NCI-H146 (cell line): ENCODE data around the gene ORAI3.
"Not testable (repeated sequence)": the region's sequence is repeated elsewhere in the genome, so short reads cannot be mapped to it uniquely, and the experiment has no call there.

Experiments
- DNase-seq: peaks from one replicate; lab custom pipeline; 2025; lab: John Stamatoyannopoulos, UW

ORAI3 gene

DNA sequence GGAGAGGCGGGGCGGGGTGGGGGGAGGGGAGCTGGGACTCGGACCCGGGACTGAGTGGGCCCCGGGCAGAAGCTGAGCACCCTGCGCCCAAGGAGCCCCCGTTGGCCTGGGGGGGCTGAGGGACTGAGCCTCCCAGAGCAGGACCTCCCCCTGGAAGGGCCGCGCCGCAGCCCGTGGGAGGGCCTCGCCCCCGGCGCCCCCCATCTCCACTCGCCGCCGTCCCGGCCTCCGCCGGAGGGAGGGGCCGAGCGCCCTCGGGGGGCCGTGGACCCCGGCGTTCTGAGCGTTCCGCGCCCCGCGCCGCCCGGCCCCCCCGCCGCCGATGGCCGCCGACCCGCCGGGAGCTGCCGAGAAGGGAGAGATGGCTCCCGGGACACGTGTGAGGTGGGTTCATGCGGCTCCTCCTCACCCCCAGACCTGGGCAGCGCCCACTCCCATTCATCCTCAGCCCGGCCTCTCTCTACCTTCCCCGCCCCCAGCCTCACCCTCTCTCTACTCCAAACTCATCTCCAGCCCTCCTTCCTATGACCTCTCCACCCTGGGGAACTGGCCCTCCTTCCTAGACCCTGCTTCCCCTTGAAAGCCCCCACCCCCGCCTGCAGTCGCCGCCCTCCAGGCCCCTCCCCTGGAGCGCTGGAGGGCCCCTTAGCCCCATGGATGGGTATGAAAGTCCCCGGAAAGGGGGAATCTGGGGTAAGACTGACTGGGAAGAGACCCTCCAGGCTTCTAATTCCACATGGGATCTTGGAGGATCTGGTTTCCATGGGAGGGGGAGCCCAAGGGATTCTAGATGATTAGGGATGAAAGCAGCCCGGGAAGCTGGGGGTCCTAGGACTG lies 24.6 kb upstream of the ORAI3 start:
- DNase-seq = peak; percentile 35

DNA sequence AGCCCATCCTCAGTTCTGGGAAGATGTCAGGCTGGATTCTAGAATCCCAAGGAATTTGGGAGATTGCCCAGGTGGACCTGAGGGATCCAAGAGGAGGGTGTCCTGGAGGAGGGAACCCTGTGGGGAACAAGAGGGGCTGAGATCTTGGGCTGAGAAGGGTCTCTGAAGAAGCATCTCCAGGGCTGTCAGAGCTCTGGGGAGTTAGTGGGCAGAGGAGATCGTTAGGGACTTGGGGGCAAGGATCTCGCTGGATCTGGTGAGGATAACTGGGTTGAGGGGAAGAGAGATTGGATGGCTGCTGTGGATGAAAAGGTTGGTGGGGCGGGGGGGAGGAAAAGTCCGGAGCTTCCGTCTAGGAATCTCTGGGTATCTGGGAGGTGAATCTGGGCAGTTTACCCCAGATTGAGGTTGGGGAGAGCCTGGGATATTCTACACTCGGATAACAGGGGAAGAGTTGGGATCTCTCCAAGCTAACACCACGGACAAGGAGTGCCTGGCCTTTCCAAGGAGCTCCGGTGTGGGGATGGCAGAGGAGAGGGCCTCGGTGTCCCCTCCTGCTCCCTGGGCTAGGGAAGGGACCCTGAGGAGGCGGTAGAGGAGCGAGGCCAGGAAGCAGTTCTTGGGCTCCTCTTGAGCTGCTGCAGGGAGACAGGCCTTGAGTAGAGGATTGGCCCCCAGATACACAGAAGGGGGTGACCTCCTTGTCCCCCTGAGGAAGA lies 23.8 kb upstream of the ORAI3 start:
- DNase-seq = no peak

DNA sequence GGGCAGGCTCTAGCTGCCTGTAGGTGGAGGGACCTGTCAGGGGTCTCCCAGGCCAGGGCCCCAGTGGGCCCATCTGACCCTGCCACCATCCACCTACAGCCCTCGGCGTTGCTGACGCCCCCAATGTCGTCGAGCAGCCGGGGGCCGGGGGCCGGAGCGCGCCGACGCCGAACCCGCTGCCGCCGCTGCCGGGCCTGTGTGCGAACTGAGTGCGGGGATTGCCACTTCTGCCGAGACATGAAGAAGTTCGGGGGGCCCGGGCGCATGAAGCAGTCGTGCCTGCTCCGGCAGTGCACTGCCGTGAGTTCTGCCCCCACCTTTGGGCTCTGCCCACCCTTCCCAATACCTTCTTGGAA lies 23.3 kb upstream of the ORAI3 start:
- no peak for DNase-seq

DNA sequence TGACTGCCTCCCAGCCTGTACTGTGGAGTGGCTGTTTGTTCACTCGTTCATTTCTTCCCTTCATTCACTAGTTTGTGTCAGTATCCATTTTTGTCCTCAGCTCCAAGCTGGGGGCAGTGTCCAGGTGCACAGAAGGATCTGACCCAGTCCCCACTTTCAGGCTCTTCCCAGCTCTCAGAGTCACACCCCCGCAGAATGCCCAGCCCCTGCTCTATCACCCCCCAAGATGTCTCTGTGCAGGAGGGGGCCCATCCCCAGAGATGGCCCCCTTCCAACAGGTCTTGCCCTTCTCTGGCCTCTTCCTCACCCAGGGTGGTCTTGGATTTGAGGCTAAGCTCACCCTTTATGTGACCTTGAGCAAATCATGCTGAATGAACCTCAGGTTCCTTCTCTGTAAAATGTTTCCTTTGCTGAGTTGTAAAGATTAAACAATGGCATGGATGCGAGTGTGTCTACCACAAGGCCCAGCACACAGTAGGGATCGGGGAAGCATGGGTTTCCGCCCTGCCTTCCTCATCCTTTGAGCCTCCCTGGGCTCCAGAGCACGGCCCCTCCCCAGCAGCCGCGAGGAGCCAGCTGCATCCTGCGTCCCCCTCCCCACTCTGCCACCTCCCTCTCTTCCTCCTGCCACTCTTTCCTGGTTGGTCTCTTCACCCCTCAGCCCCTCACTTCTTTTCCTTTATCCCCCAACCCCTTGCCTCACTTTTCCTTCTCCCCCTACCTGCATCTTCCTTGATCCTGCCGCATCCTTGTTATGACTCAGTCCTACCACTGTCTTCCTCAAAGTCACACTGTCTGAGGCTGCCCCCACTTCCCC lies 22.7 kb upstream of the ORAI3 start:
- DNase-seq = no peak

DNA sequence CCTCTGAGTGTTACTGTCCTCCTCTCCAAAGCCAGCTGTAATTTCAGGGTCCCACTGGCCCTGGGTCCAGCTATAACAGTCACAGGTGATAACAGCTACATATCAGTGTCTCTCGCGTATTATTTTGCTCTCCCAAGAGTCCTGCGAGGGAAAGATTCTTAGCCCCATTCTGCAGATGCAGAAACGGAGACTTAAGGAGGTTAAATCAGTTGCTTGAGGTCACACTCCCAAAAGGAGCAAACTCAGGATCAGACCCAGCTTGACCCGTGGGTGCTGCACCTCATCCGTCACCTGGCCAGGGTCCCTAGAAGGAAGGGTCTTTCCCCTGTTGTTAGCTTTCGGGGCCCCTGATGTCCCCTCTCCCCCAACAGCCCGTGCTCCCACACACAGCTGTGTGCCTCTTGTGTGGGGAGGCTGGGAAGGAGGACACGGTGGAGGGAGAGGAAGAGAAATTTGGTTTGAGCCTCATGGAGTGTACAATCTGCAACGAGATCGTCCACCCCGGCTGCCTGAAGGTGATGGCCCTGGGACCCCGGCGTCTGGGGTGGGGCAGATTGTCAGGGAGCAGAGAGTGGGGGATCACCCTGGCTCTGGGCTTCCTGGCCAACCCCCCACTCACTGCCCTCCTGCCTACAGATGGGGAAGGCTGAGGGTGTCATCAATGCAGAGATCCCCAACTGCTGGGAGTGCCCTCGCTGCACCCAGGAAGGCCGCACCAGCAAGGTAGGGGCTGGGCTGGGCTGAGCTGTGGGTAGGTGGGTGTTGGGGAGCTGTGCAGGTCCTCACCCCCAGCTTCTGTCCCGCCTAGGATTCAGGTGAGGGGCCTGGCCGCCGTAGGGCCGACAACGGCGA lies 21.7 kb upstream of the ORAI3 start:
- no peak for DNase-seq

DNA sequence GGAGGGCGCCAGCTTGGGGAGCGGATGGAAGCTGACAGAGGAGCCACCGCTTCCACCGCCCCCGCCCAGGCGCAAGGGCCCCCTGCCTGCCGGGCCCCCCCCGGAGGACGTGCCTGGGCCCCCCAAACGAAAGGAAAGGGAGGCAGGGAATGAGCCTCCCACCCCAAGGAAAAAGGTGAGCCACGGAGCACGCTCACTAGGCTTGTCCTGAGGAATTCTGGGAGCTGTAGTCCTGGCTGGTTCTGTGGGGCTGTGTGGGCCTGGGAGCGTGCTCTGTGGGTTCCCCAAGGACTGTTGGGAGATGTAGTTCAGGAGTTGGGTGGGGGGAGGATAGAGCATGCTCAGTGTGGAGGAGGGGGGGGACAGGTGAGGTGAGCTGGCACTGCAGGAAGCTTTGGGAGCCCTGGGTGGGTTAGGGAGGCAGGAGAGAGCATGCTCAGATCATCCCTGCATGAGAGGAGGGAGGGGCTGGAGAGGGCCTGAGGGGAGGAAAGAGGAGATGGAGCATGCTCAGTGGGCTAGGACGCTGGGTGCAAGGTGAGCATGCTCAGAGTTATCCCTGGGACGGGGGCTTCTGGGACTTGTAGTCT lies 21.0 kb upstream of the ORAI3 start:
- peak; percentile 86 for DNase-seq

DNA sequence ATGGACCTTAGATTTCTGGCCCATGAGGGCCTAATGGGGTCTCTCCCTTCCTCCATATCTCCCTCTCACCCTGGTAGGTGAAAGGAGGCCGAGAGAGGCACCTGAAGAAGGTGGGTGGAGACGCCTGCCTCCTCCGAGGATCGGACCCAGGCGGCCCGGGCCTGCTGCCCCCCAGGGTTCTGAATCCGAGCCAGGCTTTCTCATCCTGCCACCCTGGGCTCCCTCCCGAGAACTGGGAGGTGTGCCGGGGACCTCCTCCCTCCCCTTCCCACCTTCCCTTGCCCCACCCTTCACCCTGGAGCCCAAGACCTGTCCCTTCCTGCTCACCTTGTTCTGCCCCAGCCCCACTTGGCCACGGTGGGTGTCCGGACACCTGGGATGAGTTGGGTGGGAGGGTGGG lies 20.5 kb upstream of the ORAI3 start:
- DNase-seq = no peak

DNA sequence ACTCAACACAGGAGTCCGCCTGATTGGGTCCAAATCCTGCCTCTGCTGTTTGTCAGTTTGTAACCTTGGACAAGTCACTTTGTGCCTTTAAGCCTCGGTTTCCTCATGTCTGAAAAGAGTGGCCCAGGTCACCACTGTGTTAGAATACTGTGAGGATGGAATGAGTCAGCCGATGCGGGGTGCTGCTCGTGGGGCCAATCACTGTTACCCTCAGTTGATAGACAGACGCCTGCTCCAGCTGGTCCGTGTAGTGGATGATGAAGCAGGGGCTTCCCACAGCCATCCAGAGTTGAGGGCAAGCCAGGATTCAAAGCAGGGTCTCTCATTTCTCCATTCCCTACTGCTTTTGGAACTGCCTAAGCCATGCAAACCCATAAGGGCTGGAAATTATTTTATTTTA lies 19.7 kb upstream of the ORAI3 start:
- DNase-seq = no peak

DNA sequence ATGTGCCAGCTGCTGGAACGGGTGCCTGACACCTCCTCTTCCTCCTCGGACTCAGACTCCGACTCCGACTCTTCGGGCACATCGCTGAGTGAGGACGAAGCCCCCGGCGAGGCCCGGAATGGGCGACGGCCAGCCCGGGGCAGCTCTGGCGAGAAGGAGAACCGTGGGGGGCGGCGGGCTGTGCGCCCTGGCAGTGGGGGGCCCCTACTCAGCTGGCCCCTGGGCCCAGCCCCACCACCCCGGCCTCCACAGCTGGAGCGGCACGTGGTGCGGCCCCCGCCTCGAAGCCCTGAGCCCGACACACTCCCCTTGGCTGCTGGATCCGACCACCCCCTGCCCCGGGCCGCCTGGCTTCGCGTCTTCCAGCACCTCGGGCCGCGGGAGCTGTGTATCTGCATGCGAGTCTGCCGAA lies 18.7 kb upstream of the ORAI3 start:
- DNase-seq = no peak

DNA sequence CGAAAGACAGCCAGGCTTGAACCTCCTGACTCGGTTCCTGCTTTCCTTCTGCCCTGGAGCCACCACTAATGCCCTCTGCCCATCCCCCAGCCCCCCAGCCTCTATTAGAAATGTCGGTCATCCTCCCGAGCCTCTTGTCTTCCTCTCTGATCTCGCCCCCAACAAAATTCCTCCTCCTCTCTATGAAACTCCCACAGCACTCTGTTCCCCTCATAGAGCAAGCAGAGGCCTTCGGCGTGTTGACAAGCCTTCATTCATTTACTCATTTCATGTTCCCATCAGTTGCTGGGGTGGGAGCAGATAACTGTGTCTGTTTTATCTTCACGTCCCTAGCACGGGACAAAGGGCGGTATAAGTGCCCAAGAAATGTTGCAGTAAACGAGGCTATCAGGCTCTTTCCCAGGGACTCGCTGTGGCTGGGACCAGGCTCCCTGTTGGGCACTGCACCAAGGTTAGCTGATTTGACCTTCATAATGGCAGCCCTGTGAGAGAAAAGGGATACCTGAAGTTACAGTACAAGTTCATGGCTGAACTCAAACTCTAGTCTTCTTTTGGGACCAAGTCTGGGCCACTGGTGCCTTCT lies 17.7 kb upstream of the ORAI3 start:
- DNase-seq = no peak

DNA sequence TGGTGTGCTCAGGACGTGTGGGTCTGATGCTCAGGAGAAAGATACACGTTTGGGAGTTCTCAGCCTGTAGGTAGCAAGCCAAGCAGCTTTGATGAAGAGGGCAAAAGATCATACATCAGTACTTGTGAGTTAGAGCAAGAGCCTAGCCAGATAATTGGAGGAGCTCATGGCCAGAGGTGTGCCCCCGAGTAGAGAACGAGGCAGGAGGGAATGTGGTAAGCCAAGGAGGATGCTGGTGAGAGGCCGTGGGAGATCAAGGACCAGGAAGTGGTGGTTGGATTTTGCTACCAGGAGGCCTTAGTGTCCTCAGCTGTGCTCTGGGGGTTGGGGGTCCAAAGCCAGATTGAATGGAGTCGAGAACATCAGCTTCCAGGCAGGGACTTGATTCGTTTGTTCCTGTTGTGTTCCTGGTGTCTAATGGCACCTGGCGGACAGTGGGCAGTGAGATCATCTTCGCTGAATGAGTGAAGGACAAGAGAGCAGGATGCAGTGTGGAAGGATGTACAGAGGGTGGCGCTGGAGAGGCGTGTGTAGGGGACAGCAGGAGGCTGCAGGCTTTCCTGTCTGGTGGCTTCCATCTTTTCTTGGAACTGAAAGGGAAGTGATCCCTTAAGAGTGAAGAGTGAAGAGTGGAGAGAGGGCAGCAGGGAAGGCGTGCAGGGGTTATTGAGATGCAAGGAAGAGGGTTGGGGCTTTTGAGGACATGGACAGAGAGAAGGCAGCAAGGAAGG lies 13.9 kb upstream of the ORAI3 start:
- peak; percentile 23 for DNase-seq

DNA sequence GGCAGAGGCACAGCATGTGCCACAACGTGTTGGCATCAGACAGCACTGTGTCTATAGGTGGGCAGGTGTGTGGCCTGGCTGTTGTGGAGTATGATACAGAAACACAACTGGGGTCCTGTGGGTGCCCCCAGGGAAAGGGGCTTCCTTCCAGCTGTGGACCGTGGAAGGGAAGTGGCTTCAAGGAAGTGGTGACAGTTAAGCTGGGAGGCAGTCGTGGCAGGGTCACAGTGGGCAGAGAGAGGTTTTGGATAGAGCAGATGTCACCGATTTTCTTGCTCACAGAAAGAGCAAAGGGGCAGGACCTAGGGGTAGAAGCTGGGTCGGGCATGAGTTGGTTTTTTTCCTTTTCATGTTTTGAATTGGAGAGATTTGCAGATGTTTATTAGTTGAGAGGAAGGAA lies 11.2 kb upstream of the ORAI3 start:
- DNase-seq = no peak

DNA sequence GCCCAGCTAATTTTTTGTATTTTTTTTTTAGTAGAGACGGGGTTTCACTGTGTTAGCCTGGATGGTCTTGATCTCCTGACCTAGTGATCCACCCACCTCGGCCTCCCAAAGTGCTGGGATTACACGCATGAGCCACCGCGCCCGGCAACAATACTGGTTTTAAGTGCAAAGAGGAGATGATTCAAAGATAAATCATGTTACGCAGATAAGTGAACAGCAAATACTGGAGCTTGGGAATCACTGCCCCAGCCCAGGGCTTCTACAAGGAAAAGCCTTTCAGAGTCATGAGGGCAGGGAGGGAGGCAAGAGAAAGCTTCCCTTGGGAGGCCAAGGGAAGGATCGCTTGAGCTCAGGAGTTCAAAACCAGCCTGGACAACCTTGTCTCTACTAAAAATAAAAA lies 9.3 kb upstream of the ORAI3 start:
- DNase-seq = not testable (repeated sequence)

DNA sequence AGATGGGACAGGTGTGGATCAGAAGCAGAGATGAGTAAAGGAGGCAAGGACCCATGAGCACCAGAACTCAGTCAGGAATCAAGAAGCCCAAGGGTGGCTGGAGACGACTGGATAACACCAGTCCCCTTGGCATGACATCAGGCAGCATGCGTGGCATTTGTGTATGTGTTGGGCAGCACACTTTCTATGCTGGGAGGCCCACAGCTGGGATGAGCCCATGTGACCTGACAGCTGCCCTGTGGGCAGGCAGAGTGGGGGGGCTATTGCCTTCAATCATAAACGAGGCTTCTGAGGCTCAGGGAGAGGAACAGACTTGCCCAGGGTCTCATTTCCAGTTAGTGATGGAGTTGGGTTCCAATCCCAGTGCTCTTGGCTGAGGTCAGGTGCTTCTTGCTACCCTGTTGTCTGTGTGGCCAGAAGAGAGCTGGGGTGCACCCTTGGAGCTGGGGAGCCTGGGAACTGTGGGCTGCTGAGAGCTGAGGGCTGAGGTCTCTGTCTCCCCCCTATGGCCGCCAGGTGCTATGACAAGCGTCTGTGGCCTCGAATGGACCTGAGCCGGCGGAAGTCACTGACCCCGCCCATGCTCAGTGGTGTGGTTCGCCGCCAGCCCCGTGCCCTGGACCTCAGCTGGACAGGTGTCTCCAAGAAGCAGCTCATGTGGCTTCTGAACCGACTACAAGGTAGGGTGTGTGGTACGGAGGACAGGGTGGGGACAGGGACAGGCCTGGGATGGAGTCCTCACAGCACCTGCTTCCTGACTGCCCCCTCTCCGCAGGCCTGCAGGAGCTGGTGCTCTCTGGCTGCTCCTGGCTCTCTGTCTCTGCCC lies 7.1 kb upstream of the ORAI3 start:
- peak; percentile 80 for DNase-seq

DNA sequence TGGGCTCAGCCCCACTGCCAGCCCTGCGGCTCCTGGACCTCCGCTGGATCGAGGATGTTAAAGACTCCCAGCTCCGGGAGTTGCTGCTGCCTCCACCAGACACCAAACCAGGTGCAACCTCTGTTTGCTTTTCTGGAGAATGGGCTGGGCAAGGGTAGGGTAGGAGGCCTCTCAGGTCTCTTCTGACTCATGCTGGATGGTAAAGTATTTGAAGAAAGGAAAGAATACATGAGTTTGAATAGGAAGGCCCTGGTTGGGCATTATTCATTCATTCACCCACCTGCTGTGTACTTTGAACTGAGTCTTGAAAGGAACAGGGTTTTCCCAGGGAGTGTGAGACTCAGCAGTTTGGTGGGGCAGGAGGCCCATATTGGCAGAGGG lies 6.5 kb upstream of the ORAI3 start:
- DNase-seq = no peak

DNA sequence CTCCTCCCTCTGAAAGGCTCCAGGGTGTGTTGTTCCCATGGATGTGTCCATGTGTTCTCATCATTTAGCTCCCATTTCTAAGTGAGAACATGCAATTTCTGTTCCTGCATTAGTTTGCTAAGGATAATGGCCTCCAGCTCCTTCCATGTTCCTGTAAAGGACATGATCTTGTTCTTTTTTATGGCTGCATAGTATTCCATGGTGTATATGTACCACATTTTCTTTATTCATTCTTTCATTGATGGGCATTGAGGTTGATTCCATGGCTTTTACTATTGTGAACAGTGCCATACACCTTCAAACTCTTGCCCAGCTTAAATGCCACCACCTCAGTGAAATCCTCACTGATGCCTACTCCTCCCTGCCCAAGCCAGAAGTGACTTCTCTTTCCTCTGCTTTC lies 4.5 kb upstream of the ORAI3 start:
- no peak for DNase-seq

DNA sequence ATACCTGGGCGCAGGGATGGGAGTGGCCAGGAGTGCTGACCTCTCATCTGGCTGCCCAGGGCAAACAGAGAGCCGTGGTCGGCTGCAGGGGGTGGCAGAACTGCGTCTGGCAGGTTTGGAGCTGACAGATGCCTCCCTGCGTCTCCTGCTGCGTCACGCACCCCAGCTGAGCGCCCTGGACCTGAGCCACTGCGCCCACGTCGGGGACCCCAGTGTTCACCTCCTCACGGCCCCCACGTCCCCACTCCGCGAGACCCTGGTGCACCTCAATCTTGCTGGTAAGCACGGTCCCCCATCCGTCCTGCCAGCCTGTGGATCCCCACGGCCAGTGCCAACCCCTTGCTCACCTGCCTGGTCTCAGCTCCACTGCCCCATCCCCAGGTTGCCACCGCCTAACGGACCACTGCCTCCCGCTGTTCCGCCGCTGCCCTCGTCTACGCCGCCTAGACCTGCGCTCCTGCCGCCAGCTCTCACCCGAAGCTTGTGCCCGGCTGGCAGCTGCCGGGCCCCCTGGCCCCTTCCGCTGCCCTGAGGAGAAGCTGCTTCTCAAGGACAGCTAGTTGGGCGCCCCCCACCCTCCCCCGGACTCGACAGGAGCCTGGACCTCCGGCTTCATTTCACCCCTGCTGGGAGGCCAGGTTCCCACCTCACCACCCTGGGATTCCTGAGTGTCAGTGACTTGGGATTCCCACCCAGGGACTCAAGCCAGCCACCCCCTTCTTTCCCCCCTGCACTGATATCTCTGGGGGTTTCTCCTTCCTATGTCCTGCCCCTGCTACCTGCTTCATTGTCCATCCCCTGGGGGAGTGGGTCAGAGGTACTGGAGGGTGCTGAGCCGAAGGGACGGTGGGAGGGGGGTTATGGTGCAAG lies 2.0 kb upstream of the ORAI3 start:
- no peak for DNase-seq

DNA sequence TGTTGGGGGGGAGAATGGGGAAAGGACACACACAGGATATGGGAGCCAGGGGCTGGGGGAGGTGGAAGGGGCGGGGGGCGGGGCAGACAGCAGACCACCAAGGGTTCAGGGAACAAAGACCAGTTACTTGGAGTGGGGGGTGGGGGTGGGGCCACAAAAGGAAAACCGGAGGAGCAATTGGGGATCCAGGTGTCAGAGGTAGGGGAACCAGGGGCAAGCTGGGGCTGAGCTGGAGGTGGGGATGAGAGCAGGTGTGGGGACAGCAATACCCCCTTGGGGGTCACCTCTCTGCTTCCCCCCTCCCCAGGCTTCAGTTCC lies 1.4 kb upstream of the ORAI3 start:
- no peak for DNase-seq
